Erythroblast (primary cell): ENCODE data around the gene NEDD1.

Experiments
- DNase-seq, 2 experiments: peaks; one replicate each; lab custom pipeline; 2025; lab: John Stamatoyannopoulos, UW
- GATA1 ChIP-seq: IDR thresholded peaks from 2 replicates; pipeline ENCODE4 v1.6.1; 2011; ENCODE audit warnings: low read depth, mild to moderate bottlenecking, control low read depth, low read length, moderate library complexity
- POLR2A ChIP-seq: IDR thresholded peaks from 2 replicates; pipeline ENCODE4 v1.6.1; 2011; ENCODE audit warnings: mild to moderate bottlenecking, low read length

NEDD1 gene

GRCh38 chr12:96912943-96913342 lies 5.9 kb downstream of the NEDD1 start:
- no peak for DNase-seq
- TF ChIP-seq POLR2A (no peak), GATA1 (no peak)

- DNase-seq, result no peak
- TF ChIP-seq POLR2A, result no peak
- no peak for TF ChIP-seq GATA1
These were observed 12.6 kb downstream of the NEDD1 start for GRCh38 chr12:96919510-96920210.

DNA sequence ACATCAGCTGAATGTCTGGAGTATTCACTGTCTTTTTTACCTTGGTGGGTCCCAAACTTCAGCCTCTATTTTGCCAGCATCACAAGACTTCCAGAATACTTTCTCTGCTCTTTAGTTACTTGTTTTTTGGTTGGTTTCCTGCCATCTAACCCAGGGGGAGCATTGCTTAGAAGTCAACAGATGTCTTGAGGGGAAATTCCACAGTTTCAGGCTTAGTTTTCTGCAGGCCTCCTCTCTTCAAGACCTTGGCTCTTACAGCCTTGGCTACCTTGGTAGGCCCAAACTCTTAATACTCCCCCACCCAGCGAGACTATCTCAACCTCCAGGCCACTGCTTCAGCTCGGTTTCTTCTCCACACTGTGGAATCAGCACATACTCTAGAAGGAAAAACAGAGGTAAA lies 41.7 kb downstream of the NEDD1 start:
- TF ChIP-seq POLR2A (no peak), GATA1 (no peak)
- DNase-seq, result no peak

DNA sequence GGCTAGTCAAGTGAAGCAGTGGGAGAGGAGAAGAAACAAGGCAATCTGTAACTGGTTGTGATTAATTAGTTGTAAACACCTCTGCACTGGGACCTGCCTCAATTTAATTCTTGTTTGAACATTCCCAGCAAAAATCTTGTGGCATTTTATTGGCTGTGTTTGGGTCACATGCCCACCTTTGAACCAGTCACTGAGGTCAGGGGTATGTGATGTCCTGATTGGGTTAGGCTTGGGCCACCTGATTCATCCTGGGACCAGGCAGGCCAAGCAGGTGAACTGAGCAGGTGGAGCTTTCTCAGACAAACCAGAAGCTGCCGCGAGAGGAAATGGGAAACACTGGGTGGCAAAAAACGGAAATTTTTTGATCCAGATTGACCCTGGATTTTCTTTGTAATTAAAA lies 72.5 kb downstream of the NEDD1 start:
- no peak for DNase-seq
- no peak for TF ChIP-seq GATA1
- TF ChIP-seq POLR2A, result no peak

DNA sequence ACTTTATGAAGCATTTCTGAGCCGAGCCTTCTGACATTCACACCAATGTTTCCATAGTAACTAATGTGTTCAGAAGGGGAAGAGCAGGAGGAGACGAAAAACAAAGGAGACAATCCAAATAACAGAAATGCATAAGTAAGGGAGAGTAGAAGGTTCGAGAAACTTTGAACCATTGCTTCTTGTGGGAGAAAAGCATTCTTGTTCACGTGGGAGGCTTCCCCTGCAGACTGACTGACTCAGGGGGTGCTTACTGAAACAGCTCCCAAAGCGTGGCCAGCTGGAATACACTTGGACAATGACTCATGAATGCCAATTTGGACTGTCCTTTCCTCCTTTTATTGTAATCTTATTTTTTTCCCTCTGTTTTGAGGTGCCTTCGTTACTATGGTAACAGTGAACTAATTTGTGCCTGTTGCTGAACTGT lies 73.9 kb downstream of the NEDD1 start:
- TF ChIP-seq GATA1 (no peak), POLR2A (no peak)
- DNase-seq, result no peak

DNA sequence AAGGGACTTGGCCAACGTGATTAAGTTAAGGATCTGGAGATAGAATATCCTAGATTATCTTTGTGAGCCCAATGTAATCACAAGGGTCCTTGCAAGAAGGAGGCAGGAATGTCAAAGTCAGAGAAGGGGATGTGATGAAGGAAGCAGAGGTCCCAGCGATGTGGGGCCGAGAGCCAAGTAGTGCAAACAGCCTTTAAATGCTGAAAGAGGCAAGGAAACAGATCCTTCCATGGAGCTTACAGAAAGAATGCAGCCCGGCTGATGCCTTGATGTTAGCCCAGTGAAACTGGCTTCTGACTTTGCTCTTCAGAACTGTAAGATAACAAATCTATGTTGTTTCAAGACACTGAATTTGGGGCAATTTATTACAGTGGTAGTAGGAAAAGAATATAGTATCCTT lies 74.9 kb downstream of the NEDD1 start:
- TF ChIP-seq GATA1 (no peak), POLR2A (no peak)
- DNase-seq, result no peak

GRCh38 chr12:96982671-96983070 lies 75.6 kb downstream of the NEDD1 start:
- no peak for DNase-seq
- no peak for TF ChIP-seq POLR2A
- no peak for TF ChIP-seq GATA1

- peak; percentile 47 to 61 for DNase-seq
- TF ChIP-seq POLR2A (no peak), GATA1 (no peak)
These were observed 78.7 kb downstream of the NEDD1 start for GRCh38 chr12:96985515-96986362.

GRCh38 chr12:96986883-96987523 lies 79.9 kb downstream of the NEDD1 start:
- TF ChIP-seq GATA1 (no peak), POLR2A (no peak)
- peak; percentile 46 to 62 for DNase-seq

- TF ChIP-seq GATA1, result no peak
- no peak for TF ChIP-seq POLR2A
- DNase-seq, result peak; percentile 66 to 88
These were observed 81.9 kb downstream of the NEDD1 start for GRCh38 chr12:96988919-96989318.

GRCh38 chr12:96989916-96990315 lies 82.9 kb downstream of the NEDD1 start:
- peak; percentile 66 to 67 for DNase-seq
- TF ChIP-seq GATA1 (no peak), POLR2A (no peak)

GRCh38 chr12:96994900-96995299 lies 87.8 kb downstream of the NEDD1 start:
- DNase-seq, result no peak
- no peak for TF ChIP-seq POLR2A
- no peak for TF ChIP-seq GATA1

DNA sequence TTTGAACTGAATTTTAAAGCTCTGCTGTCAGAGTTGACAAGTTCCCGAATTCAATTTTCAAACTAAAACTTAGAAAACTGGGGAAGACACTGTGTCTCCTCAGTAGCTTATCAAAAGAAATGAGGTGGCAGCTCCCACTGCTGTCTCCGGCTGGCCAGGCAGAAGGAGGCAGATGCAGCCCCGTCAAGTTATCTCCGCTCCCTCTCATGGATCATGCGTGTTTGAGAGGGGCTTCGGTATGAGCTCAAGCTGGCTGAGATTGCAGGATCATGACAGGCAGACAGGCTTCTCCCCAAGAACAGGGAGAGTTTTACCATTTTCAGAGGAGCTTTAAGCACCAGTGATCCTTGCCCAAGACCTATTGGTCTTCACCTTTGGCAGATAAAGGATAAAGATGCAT lies 88.8 kb downstream of the NEDD1 start:
- DNase-seq, result no peak
- TF ChIP-seq GATA1, result no peak
- no peak for TF ChIP-seq POLR2A

- no peak for TF ChIP-seq GATA1
- no peak for TF ChIP-seq POLR2A
- no peak for DNase-seq
These were observed 90.9 kb downstream of the NEDD1 start for GRCh38 chr12:96997797-96998484.

DNA sequence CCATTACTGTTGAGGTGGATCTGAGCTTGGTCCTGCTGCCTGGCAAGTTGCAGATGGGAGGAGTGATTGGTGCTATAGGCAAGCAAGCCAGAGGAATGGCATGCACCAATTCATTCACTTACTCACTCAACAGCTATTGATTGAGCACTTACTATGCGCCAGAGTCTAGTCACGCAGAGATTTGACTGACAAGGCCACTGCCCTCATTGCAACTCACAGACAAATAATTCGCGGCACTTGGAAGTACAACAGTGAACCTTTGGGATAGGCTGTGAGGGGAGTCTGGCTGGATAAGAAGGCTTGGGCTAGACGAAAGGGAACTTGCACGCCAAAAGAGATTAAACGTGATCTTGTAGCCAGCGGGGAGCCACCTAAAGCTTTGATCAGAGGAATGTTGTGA lies 96.2 kb downstream of the NEDD1 start:
- TF ChIP-seq POLR2A (no peak), GATA1 (no peak)
- DNase-seq, result no peak
